ENCODE data around the gene SENP1. TPM values are rescaled to one million over a fixed set of nuclear protein-coding genes. Genes with fewer than 3 reads are reported as not detected.

The SENP1 gene
- total RNA-seq, 2 donors from 2014 or later = 11.6 to 13.9 TPM

- no peaks in the 10 kb centered on the region for H3K36me3 ChIP-seq
- no peak overlapping the region for H3K4me3 ChIP-seq
- no peaks in the 10 kb centered on the region for H3K9me3 ChIP-seq
- peaks cover 0 to 24% of the 10 kb centered on the region in 2 donors for H3K4me1 ChIP-seq
- no peaks in the 10 kb centered on the region for H3K27me3 ChIP-seq
- no peak overlapping the region for H3K27ac ChIP-seq
- no peak for DNase-seq (ENCODE audit: low spot score)
- TF ChIP-seq CTCF (IDR thresholded peaks at IDR 0.05) = no peak
Measured at GRCh38 chr12:47995981-47996401, 109.9 kb downstream of the SENP1 start.

GRCh38 chr12:47993491-47993890, 112.4 kb downstream of the SENP1 start:
- H3K4me3 ChIP-seq = no peak overlapping the region
- no peaks in the 10 kb centered on the region for H3K9me3 ChIP-seq
- no peak for DNase-seq (ENCODE audit: low spot score)
- no peak overlapping the region for H3K27ac ChIP-seq
- no peaks in the 10 kb centered on the region for H3K27me3 ChIP-seq
- H3K36me3 ChIP-seq = no peaks in the 10 kb centered on the region
- TF ChIP-seq CTCF (IDR thresholded peaks at IDR 0.05) = no peak
- peaks cover 0 to 21% of the 10 kb centered on the region in 2 donors for H3K4me1 ChIP-seq

Small RNA genes within 50 kb of the gene (microRNA-seq; reads per million reads assigned to microRNA genes)
- gene MIR6505 (ENCODE audit: borderline number of aligned reads in 2 of 2, borderline replicate concordance in 1 of 2) = 17.7 to 30.4 reads per million in 2 donors

Other genes with a start within 250 kb of the SENP1 start
- 1 to 10 TPM in 1 of 2 donors, under 1 TPM in 1; 0.59 to 2.2 TPM for gene VDR, start 201.1 kb downstream of the SENP1 start, total RNA-seq
- gene TMEM106C, start 142.5 kb downstream of the SENP1 start, total RNA-seq = 100 to 1,000 TPM in 1 of 2 donors, 10 to 100 TPM in 1; 54.7 to 107 TPM
- not detected for gene COL2A1, start 101.6 kb downstream of the SENP1 start, total RNA-seq
- gene PFKM, start 13.3 kb upstream of the SENP1 start, total RNA-seq = 100 to 1,000 TPM; 111 to 193 TPM
- gene ASB8, start 51.4 kb upstream of the SENP1 start, total RNA-seq = 10 to 100 TPM; 35.7 to 68.6 TPM
- gene CCDC184, start 77.6 kb upstream of the SENP1 start, total RNA-seq = 1 to 10 TPM in 1 of 2 donors, under 1 TPM in 1; 0.37 to 1.4 TPM
- not detected for gene OR10AD1, start 97.2 kb upstream of the SENP1 start, total RNA-seq
- gene ZNF641, start 244.8 kb upstream of the SENP1 start, total RNA-seq = 10 to 100 TPM; 18.1 to 19.1 TPM